ENCODE data around the gene NCOA6. TPM values are rescaled to one million over a fixed set of nuclear protein-coding genes. Genes with fewer than 3 reads are reported as not detected.

Gene NCOA6
- total RNA-seq, 1 donor from 2014 or later, result 43.3 TPM

- Mint-ChIP-seq H3K27me3 (ENCODE audit: low read depth) (no peaks in the 10 kb centered on the region), H3K27ac (ENCODE audit: unreplicated experiment) (no peak overlapping the region), H3K36me3 (ENCODE audit: low read depth) (peaks cover 29% of the 10 kb centered on the region), H3K4me1 (ENCODE audit: low read depth) (no peaks in the 10 kb centered on the region), H3K9me3 (ENCODE audit: low read depth) (no peaks in the 10 kb centered on the region), H3K4me3 (ENCODE audit: unreplicated experiment) (no peak overlapping the region)
- TF ChIP-seq CTCF (IDR thresholded peaks at IDR 0.05), result no peak
- no peak for DNase-seq (ENCODE audit: low spot score)
These were observed 36.1 kb upstream of the NCOA6 start for GRCh38 chr20:34861386-34862084.

- TF ChIP-seq CTCF (IDR thresholded peaks at IDR 0.05), result no peak
These were observed 34.5 kb upstream of the NCOA6 start for GRCh38 chr20:34859826-34860545.

GRCh38 chr20:34859367-34859766 is 33.9 kb upstream of the NCOA6 start:
- no peaks in the 10 kb centered on the region for H3K4me1 Mint-ChIP-seq (ENCODE audit: low read depth)
- no peak overlapping the region for H3K4me3 Mint-ChIP-seq (ENCODE audit: unreplicated experiment)
- no peak overlapping the region for H3K27ac Mint-ChIP-seq (ENCODE audit: unreplicated experiment)
- H3K9me3 Mint-ChIP-seq (ENCODE audit: low read depth), result no peaks in the 10 kb centered on the region
- DNase-seq (ENCODE audit: low spot score), result no peak
- H3K36me3 Mint-ChIP-seq (ENCODE audit: low read depth), result peaks cover 29% of the 10 kb centered on the region
- TF ChIP-seq CTCF (IDR thresholded peaks at IDR 0.05), result no peak
- no peaks in the 10 kb centered on the region for H3K27me3 Mint-ChIP-seq (ENCODE audit: low read depth)

More at GRCh38 chr20:34859826-34860545, 34.5 kb upstream of the NCOA6 start:
- DNase-seq (ENCODE audit: low spot score), result no peak
- no peaks in the 10 kb centered on the region for H3K9me3 Mint-ChIP-seq (ENCODE audit: low read depth)
- H3K4me3 Mint-ChIP-seq (ENCODE audit: unreplicated experiment), result no peak overlapping the region
- H3K27me3 Mint-ChIP-seq (ENCODE audit: low read depth), result no peaks in the 10 kb centered on the region
- H3K27ac Mint-ChIP-seq (ENCODE audit: unreplicated experiment), result no peak overlapping the region
- no peaks in the 10 kb centered on the region for H3K4me1 Mint-ChIP-seq (ENCODE audit: low read depth)
- peaks cover 29% of the 10 kb centered on the region for H3K36me3 Mint-ChIP-seq (ENCODE audit: low read depth)

- Mint-ChIP-seq H3K36me3 (ENCODE audit: low read depth) (peaks cover 20% of the 10 kb centered on the region), H3K27me3 (ENCODE audit: low read depth) (no peaks in the 10 kb centered on the region), H3K27ac (ENCODE audit: unreplicated experiment) (no peak overlapping the region)
These were observed 26.8 kb upstream of the NCOA6 start for GRCh38 chr20:34852298-34852697.

More at GRCh38 chr20:34852298-34852697, 26.8 kb upstream of the NCOA6 start:
- Mint-ChIP-seq H3K4me3 (ENCODE audit: unreplicated experiment) (no peak overlapping the region), H3K4me1 (ENCODE audit: low read depth) (no peaks in the 10 kb centered on the region), H3K9me3 (ENCODE audit: low read depth) (no peaks in the 10 kb centered on the region)
- no peak for DNase-seq (ENCODE audit: low spot score)
- no peak for TF ChIP-seq CTCF (IDR thresholded peaks at IDR 0.05)
